ENCODE measurements around the gene TRIM15. TPM values are rescaled to one million over a fixed set of nuclear protein-coding genes. Genes with fewer than 3 reads are reported as not detected.
"Not testable (repeated sequence)": the region's sequence is repeated elsewhere in the genome, so short reads cannot be mapped to it uniquely, and the experiment has no call there.

The TRIM15 gene
- total RNA-seq, 2 donors from 2014 or later = 0.84 to 0.95 TPM

- H3K36me3 Mint-ChIP-seq (ENCODE audit: insufficient read depth in 2 of 2); H3K27ac Mint-ChIP-seq; DNase-seq; H3K9me3 Mint-ChIP-seq; H3K4me3 Mint-ChIP-seq; H3K27me3 Mint-ChIP-seq (ENCODE audit: low read depth); ATAC-seq (replicated peaks in 1 of 2); H3K4me1 Mint-ChIP-seq (ENCODE audit: low read depth): not testable (repeated sequence)
These were observed 58.0 kb downstream of the TRIM15 start for GRCh38 chr6:30221395-30221794.

GRCh38 chr6:30221956-30222355, 58.6 kb downstream of the TRIM15 start:
- H3K36me3 Mint-ChIP-seq (ENCODE audit: insufficient read depth in 2 of 2); ATAC-seq (replicated peaks in 1 of 2); H3K4me1 Mint-ChIP-seq (ENCODE audit: low read depth); H3K27me3 Mint-ChIP-seq (ENCODE audit: low read depth); DNase-seq; H3K4me3 Mint-ChIP-seq; H3K9me3 Mint-ChIP-seq; H3K27ac Mint-ChIP-seq: not testable (repeated sequence)

Other genes with a start within 250 kb of the TRIM15 start
- gene HLA-A, start 221.0 kb upstream of the TRIM15 start, total RNA-seq = 1,000 to 10,000 TPM; 1,261 to 1,795 TPM
- gene POLR1H, start 102.3 kb upstream of the TRIM15 start, total RNA-seq = 10 to 100 TPM; 77.1 to 81.9 TPM
- gene PPP1R11, start 96.3 kb upstream of the TRIM15 start, total RNA-seq = 10 to 100 TPM; 54.1 to 63.1 TPM
- not detected for gene RNF39, start 87.8 kb upstream of the TRIM15 start, total RNA-seq
- under 1 TPM in 1 of 2 donors, not detected in 1; 0.12 TPM for gene TRIM31, start 50.5 kb upstream of the TRIM15 start, total RNA-seq
- not detected for gene TRIM40, start 27.4 kb upstream of the TRIM15 start, total RNA-seq
- under 1 TPM in 1 of 2 donors, not detected in 1; 0.39 TPM for gene TRIM10, start 2.3 kb upstream of the TRIM15 start, total RNA-seq
- 10 to 100 TPM; 89.0 to 92.7 TPM for gene TRIM26, start 49.9 kb downstream of the TRIM15 start, total RNA-seq
- 10 to 100 TPM; 18.8 to 20.0 TPM for gene TRIM39, start 163.4 kb downstream of the TRIM15 start, total RNA-seq
- gene RPP21, start 181.6 kb downstream of the TRIM15 start, total RNA-seq = 10 to 100 TPM; 26.4 to 31.1 TPM